ENCODE data around the gene SCYGR8. TPM values are rescaled to one million over a fixed set of nuclear protein-coding genes. Genes with fewer than 3 reads are reported as not detected.

SCYGR8 gene
- total and polyA plus RNA-seq, 2 donors (not counting 3 experiments of a cell fraction or from before 2014, with no cell fraction given): not detected

DNA sequence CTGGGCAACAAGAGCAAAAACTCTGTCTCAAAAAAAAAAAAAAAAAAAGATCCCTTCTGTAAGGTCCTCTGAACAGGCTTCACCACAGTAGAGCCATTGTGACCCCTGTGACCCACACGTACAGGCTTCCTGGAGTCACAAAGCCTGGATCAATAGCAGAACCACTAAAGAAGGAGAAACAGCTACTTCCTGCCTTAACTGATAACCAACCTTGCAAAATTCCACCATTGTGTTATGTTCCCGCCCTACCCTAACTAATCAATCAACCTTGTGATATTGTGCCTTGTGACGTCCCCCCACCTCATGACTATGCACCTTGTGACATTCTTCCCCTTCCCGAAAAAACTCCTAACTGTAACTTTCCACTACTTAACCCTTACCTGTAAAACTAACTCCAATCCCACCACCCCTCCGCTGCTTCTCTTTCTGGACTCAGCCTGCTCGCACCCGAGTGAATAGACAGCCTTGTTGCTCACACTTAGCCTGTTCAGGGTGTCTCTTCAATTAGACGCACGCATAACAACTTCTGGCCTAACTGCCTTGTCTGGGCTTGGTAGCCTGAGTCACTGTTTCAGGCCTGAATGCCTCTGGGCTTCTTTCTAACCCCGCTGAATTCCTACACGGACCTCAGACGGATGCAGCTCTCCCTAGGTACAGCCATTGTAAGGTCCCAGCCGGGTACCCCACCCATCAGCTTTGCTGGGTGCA is 13.9 kb downstream of the SCYGR8 start:
- no peak overlapping the region for H3K4me2 ChIP-seq (ENCODE audit: insufficient read depth, low read length)
- no peaks in the 10 kb centered on the region for H3K79me2 ChIP-seq (ENCODE audit: control insufficient read depth, insufficient read depth, low read length)
- H3K9me3 ChIP-seq (replicated peaks; ENCODE audit: control insufficient read depth, insufficient read depth, low read length): no peaks in the 10 kb centered on the region
- H3K27me3 ChIP-seq (ENCODE audit: control insufficient read depth in 2 of 2, insufficient read depth in 2 of 2, low read length in 2 of 2): no peaks in the 10 kb centered on the region
- FAIRE-seq (no peak), DNase-seq (ENCODE audit: low read depth, low spot score) (no peak)
- ChIA-PET POLR2A (no interaction called here), CTCF (interaction anchor here (0.7 kb wide), 2 partner anchors 235 to 358 kb away, joined by 3 read pairs; no protein-coding TSS in a partner anchor)
- H4K20me1 ChIP-seq (replicated peaks; ENCODE audit: control insufficient read depth, extremely low read depth, insufficient read depth, low read length): no peaks in the 10 kb centered on the region
- H3K9ac ChIP-seq (replicated peaks; ENCODE audit: extremely low read depth, insufficient read depth, low read length): no peak overlapping the region
- H3K4me1 ChIP-seq (ENCODE audit: control insufficient read depth, extremely low read depth, insufficient read depth, low read length): no peaks in the 10 kb centered on the region
- dilution Hi-C loops (cut with MboI; ENCODE audit: extremely low pct_ligation_motif_present, low sequenced_read_pairs) (no loop called here), intact Hi-C loops (cut with micrococcal nuclease) (no loop called here)
- H2AFZ ChIP-seq (ENCODE audit: low read depth, low read length): no peak overlapping the region
- BruUV-seq (replicated peaks): no TSS peak
- no peak overlapping the region for H3K4me3 ChIP-seq (replicated peaks in 1 of 3; ENCODE audit: insufficient read depth in 1 of 3, low read depth in 1 of 3, low read length in 3 of 3)
- no peaks in the 10 kb centered on the region for H3K9me1 ChIP-seq (replicated peaks; ENCODE audit: control insufficient read depth, extremely low read depth, insufficient read depth, low read length)
- H3K27ac ChIP-seq (ENCODE audit: insufficient read depth, low read depth, low read length): no peak overlapping the region
- TF ChIP-seq POLR2A (IDR thresholded peaks at IDR 0.05; ENCODE audit: low read depth, low read length) (no peak), GATA2 (IDR thresholded peaks at IDR 0.05; ENCODE audit: insufficient read depth, insufficient read length, low read depth, low read length) (no peak), POLR2AphosphoS5 (IDR thresholded peaks at IDR 0.05; ENCODE audit: insufficient read depth, low read depth, low read length) (no peak), MYC (IDR thresholded peaks at IDR 0.05; ENCODE audit: low read depth, low read length) (no peak), JUN (IDR thresholded peaks at IDR 0.05; ENCODE audit: borderline replicate concordance, insufficient read depth, insufficient read length, low read depth) (no peak), FOS (IDR thresholded peaks at IDR 0.05; ENCODE audit: borderline replicate concordance, insufficient read depth, low read length) (no peak), EZH2 (IDR thresholded peaks at IDR 0.05; ENCODE audit: borderline replicate concordance, low read depth, low read length, severe bottlenecking) (no peak)
- TF ChIP-seq, protein P1, sequence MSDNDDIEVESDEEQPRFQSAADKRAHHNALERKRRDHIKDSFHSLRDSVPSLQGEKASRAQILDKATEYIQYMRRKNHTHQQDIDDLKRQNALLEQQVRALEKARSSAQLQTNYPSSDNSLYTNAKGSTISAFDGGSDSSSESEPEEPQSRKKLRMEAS (IDR thresholded peaks at IDR 0.05; ENCODE audit: insufficient read depth, insufficient read length): no peak
- TF ChIP-seq, protein P2, sequence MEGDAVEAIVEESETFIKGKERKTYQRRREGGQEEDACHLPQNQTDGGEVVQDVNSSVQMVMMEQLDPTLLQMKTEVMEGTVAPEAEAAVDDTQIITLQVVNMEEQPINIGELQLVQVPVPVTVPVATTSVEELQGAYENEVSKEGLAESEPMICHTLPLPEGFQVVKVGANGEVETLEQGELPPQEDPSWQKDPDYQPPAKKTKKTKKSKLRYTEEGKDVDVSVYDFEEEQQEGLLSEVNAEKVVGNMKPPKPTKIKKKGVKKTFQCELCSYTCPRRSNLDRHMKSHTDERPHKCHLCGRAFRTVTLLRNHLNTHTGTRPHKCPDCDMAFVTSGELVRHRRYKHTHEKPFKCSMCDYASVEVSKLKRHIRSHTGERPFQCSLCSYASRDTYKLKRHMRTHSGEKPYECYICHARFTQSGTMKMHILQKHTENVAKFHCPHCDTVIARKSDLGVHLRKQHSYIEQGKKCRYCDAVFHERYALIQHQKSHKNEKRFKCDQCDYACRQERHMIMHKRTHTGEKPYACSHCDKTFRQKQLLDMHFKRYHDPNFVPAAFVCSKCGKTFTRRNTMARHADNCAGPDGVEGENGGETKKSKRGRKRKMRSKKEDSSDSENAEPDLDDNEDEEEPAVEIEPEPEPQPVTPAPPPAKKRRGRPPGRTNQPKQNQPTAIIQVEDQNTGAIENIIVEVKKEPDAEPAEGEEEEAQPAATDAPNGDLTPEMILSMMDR (IDR thresholded peaks at IDR 0.05; ENCODE audit: extremely low read depth in 1 of 2, insufficient read depth in 1 of 2, low read depth in 1 of 2, low read length in 2 of 2): no peak
- H3K36me3 ChIP-seq (ENCODE audit: control insufficient read depth in 2 of 2, extremely low read depth in 1 of 2, insufficient read depth in 2 of 2, low read length in 2 of 2): no peaks in the 10 kb centered on the region

Data from endothelial cell of umbilical vein (primary cell).